GM23338 (cell line): ENCODE measurements around the gene CCDC201. TPM values are rescaled to one million over a fixed set of nuclear protein-coding genes. Genes with fewer than 3 reads are reported as not detected.

Experiments
- ATAC-seq: fragments of 200-7000 bp; cut with Tn5 transposase; 3 replicates; pipeline ENCODE4 v1.9.1; 2020
- DNase-seq: peaks from one replicate; pipeline ENCODE4 v3.0.0-alpha.2; 2015; ENCODE audit warnings: low spot score
- H2AFZ ChIP-seq: fragments of 200-600 bp; sonication (generic); 2 replicates; pipeline ENCODE4 v1.8.0; 2016; ENCODE audit warnings: antibody characterized with exemption, mild to moderate bottlenecking, moderate library complexity
- H3F3A ChIP-seq: fragments of 200-600 bp; sonication (generic); replicated peaks from 2 replicates; pipeline ENCODE4 v1.8.0; 2017; ENCODE audit warnings: antibody characterized with exemption, mixed run types, low read depth
- H3K27ac ChIP-seq: fragments of 200-600 bp; sonication (generic); 2 replicates; pipeline ENCODE4 v1.6.1; 2016; ENCODE audit warnings: low read depth
- H3K27me3 ChIP-seq: fragments of 200-600 bp; sonication (generic); 2 replicates; pipeline ENCODE4 v1.8.0; 2016; ENCODE audit warnings: mild to moderate bottlenecking, mixed run types, moderate library complexity; ENCODE audit not compliant: insufficient read depth
- H3K36me3 ChIP-seq: fragments of 200-600 bp; sonication (generic); 2 replicates; pipeline ENCODE4 v1.8.0; 2016; ENCODE audit warnings: mild to moderate bottlenecking; ENCODE audit not compliant: insufficient read depth
- H3K4me1 ChIP-seq: fragments of 200-600 bp; sonication (generic); 2 replicates; pipeline ENCODE4 v1.8.0; 2016; ENCODE audit warnings: mild to moderate bottlenecking, moderate library complexity; ENCODE audit not compliant: insufficient read depth
- H3K4me2 ChIP-seq: fragments of 200-600 bp; sonication (generic); 2 replicates; pipeline ENCODE4 v1.7.1; 2017; ENCODE audit warnings: mixed run types
- H3K4me3 ChIP-seq: fragments of 200-600 bp; sonication (generic); 2 replicates; pipeline ENCODE4 v1.6.1; 2016; ENCODE audit warnings: mixed run types
- H3K79me2 ChIP-seq: fragments of 200-600 bp; sonication (generic); replicated peaks from 2 replicates; pipeline ENCODE4 v1.8.0; 2017; ENCODE audit warnings: mild to moderate bottlenecking; ENCODE audit not compliant: insufficient read depth
- H3K9me2 ChIP-seq: fragments of 200-600 bp; sonication (generic); 2 replicates; pipeline ENCODE4 v1.8.0; 2017; ENCODE audit not compliant: insufficient read depth
- H4K20me1 ChIP-seq: fragments of 200-600 bp; sonication (generic); replicated peaks from 2 replicates; pipeline ENCODE4 v1.8.0; 2017; ENCODE audit warnings: mild to moderate bottlenecking; ENCODE audit not compliant: insufficient read depth
- H3K27ac Mint-ChIP-seq: 2 replicates; pipeline ENCODE4 v1.8.0; 2020; ENCODE audit warnings: inconsistent platforms, mild to moderate bottlenecking, moderate library complexity, mixed read lengths
- H3K27me3 Mint-ChIP-seq: 3 replicates; pipeline ENCODE4 v1.8.0; 2022; ENCODE audit warnings: low read depth, mild to moderate bottlenecking, moderate library complexity, mixed read lengths, inconsistent platforms; ENCODE audit not compliant: insufficient read depth, poor library complexity
- H3K36me3 Mint-ChIP-seq: 3 replicates; pipeline ENCODE4 v1.8.0; 2021; ENCODE audit warnings: low read depth, mild to moderate bottlenecking, inconsistent platforms, moderate library complexity, mixed read lengths
- H3K4me1 Mint-ChIP-seq: 3 replicates; pipeline ENCODE4 v1.8.0; 2020; ENCODE audit warnings: mild to moderate bottlenecking, inconsistent platforms, mixed read lengths
- H3K4me3 Mint-ChIP-seq: 3 replicates; pipeline ENCODE4 v1.8.0; 2021; ENCODE audit warnings: moderate library complexity, mild to moderate bottlenecking, inconsistent platforms, mixed read lengths
- H3K9me3 Mint-ChIP-seq: 3 replicates; pipeline ENCODE4 v1.8.0; 2020; ENCODE audit warnings: moderate library complexity, mild to moderate bottlenecking, inconsistent platforms, mixed read lengths
- CREB1 ChIP-seq: fragments of 250-450 bp; sonication (Bioruptor Pico); IDR thresholded peaks from 2 replicates; pipeline ENCODE4 v1.5.0; 2020; ENCODE audit warnings: low read depth, mild to moderate bottlenecking, moderate library complexity
- CTCF ChIP-seq, 2 experiments: fragments of 200-600 bp in 1 of 2; sonication (generic) in 1 of 2; conservative IDR thresholded peaks; 2 replicates each; pipeline versions ENCODE4 v1.5.1 to v1.6.1; 2016 to 2017; ENCODE audit warnings: antibody characterized with exemption in 2 of 2, low read depth in 2 of 2, mild to moderate bottlenecking in 2 of 2, moderate library complexity in 1 of 2
- EZH2 ChIP-seq: fragments of 200-600 bp; sonication (generic); IDR thresholded peaks from one replicate; pipeline ENCODE4 v1.8.0; 2017; ENCODE audit warnings: antibody characterized with exemption, mild to moderate bottlenecking, low read depth; ENCODE audit not compliant: unreplicated experiment
- EZH2phosphoT487 ChIP-seq: fragments of 200-600 bp; sonication (generic); IDR thresholded peaks from one replicate; pipeline ENCODE4 v1.8.1; 2018; ENCODE audit warnings: antibody characterized with exemption; ENCODE audit not compliant: unreplicated experiment
- JUNB ChIP-seq: IDR thresholded peaks from one replicate; pipeline ENCODE4 v1.6.1; 2016; ENCODE audit warnings: antibody characterized with exemption; ENCODE audit not compliant: unreplicated experiment
- POLR2AphosphoS5 ChIP-seq: IDR thresholded peaks from 2 replicates; pipeline ENCODE4 v1.6.1; 2016; ENCODE audit warnings: antibody characterized with exemption, low read depth
- REST ChIP-seq: IDR thresholded peaks from one replicate; pipeline ENCODE4 v1.6.1; 2018; ENCODE audit warnings: antibody characterized with exemption; ENCODE audit not compliant: unreplicated experiment
- STAT1 ChIP-seq: IDR thresholded peaks from one replicate; pipeline ENCODE4 v1.6.1; 2016; ENCODE audit warnings: antibody characterized with exemption; ENCODE audit not compliant: unreplicated experiment
- ZNF114 ChIP-seq: fragments of 250-450 bp; sonication (Bioruptor Pico); IDR thresholded peaks from 2 replicates; pipeline ENCODE4 v1.5.0; 2020; ENCODE audit warnings: mild to moderate bottlenecking, moderate library complexity
- ZNF331 ChIP-seq: fragments of 250-450 bp; sonication (Bioruptor Pico); IDR thresholded peaks from 2 replicates; pipeline ENCODE4 v1.5.0; 2020; ENCODE audit warnings: low read depth, mild to moderate bottlenecking, moderate library complexity
- ZNF462 ChIP-seq: fragments of 250-450 bp; sonication (Bioruptor Pico); IDR thresholded peaks from 2 replicates; pipeline ENCODE4 v1.5.0; 2020; ENCODE audit warnings: mild to moderate bottlenecking, moderate library complexity
- polyA plus RNA-seq: library from polyadenylated mRNA; unstranded; fragments of >200 nt; fragmentation: Nextera tagmentation; extraction: Ambion mirVana; gene quantifications from 2 replicates; pipeline ENCODE4 v1.2.1, GENCODE V29; 2016
- total RNA-seq: library from RNA; depleted of rRNA; stranded (reverse); fragments of >200 nt; shearing (Covaris generic); gene quantifications from 2 replicates; pipeline ENCODE4 v1.2.3, GENCODE V29; 2014

The CCDC201 gene
- total and polyA plus RNA-seq, 2 experiments from 2014 or later: not detected

- no peak for TF ChIP-seq CTCF (conservative IDR thresholded peaks at IDR 0.05; ENCODE audit: low read depth in 2 of 2)
- TF ChIP-seq CREB1 (CRISPR knock-in tag): no peak
- TF ChIP-seq EZH2phosphoT487: no peak
These were observed 44.2 kb upstream of the CCDC201 start (continued) for GRCh38 chr7:45917064-45917463.

- H3K36me3 ChIP-seq: no peaks in the 10 kb centered on the region
- no peaks in the 10 kb centered on the region for H3K79me2 ChIP-seq
- 0 out of 2 replicates have a peak, but pooled peaks cover 7% of the 10 kb centered on the region for H4K20me1 ChIP-seq
- H3K4me1 ChIP-seq: peaks cover 27% of the 10 kb centered on the region
- H3K4me3 ChIP-seq: no peak overlapping the region
- H3K27ac ChIP-seq: no peak overlapping the region
- no peaks in the 10 kb centered on the region for H3K9me2 ChIP-seq
- H3K9me3 Mint-ChIP-seq: no peaks in the 10 kb centered on the region
- H3K36me3 Mint-ChIP-seq: peaks cover 13% of the 10 kb centered on the region; the same call in 2 of the 3 replicates
- no peak for ATAC-seq
- H3K4me1 Mint-ChIP-seq: peaks cover 13% of the 10 kb centered on the region
- H3F3A ChIP-seq: 0 out of 2 replicates have a peak, but pooled peaks cover 2% of the 10 kb centered on the region
- H3K27me3 ChIP-seq: peaks cover 30% of the 10 kb centered on the region
- no peak overlapping the region for H3K4me3 Mint-ChIP-seq
- H3K27me3 Mint-ChIP-seq: peaks cover 32% of the 10 kb centered on the region
- no peak overlapping the region for H2AFZ ChIP-seq
- no peak overlapping the region for H3K4me2 ChIP-seq
- no peak for DNase-seq
- H3K27ac Mint-ChIP-seq: no peak overlapping the region
- no peak for TF ChIP-seq ZNF462 (CRISPR knock-in tag)
- TF ChIP-seq ZNF114 (CRISPR knock-in tag): no peak
- no peak for TF ChIP-seq ZNF331 (CRISPR knock-in tag)
- no peak for TF ChIP-seq CTCF (conservative IDR thresholded peaks at IDR 0.05; ENCODE audit: low read depth in 2 of 2)
- no peak for TF ChIP-seq CREB1 (CRISPR knock-in tag)
- no peak for TF ChIP-seq STAT1
- no peak for TF ChIP-seq REST
- TF ChIP-seq EZH2: no peak
- TF ChIP-seq JUNB: no peak
- TF ChIP-seq EZH2phosphoT487: no peak
- no peak for TF ChIP-seq POLR2AphosphoS5
These were observed 42.7 kb upstream of the CCDC201 start for GRCh38 chr7:45915606-45916005.
